Measurements from ENCODE around the gene ADD3. TPM values are rescaled to one million over a fixed set of nuclear protein-coding genes. Genes with fewer than 3 reads are reported as not detected.

The ADD3 gene
- total and polyA plus RNA-seq, 2 of the 13 experiments (the other 11 are each of a cell fraction or from before 2014, with no cell fraction given), result 44.7 to 57.5 TPM

GRCh38 chr10:109993551-109994330 lies 14.0 kb upstream of the ADD3 start:
- H2AFZ ChIP-seq (ENCODE audit: low read length), result no peak overlapping the region
- TF ChIP-seq DNMT1 (CRISPR knock-in tag; IDR thresholded peaks at IDR 0.05) (no peak), RFXANK (CRISPR knock-in tag; IDR thresholded peaks at IDR 0.05) (no peak), GATAD2A (CRISPR knock-in tag; IDR thresholded peaks at IDR 0.05) (no peak), HOXD1 (CRISPR knock-in tag; IDR thresholded peaks at IDR 0.05) (no peak), POLR2A (IDR thresholded peaks at IDR 0.05; ENCODE audit: insufficient read depth in 1 of 2, low read depth in 2 of 2, low read length in 2 of 2) (no peak), ZNF451 (CRISPR knock-in tag; IDR thresholded peaks at IDR 0.05) (no peak), ARNTL (CRISPR knock-in tag; IDR thresholded peaks at IDR 0.05) (no peak), HDAC6 (IDR thresholded peaks at IDR 0.05; ENCODE audit: low read depth, low read length) (no peak), ZNF224 (CRISPR knock-in tag; IDR thresholded peaks at IDR 0.05) (no peak), ZC3H13 (CRISPR knock-in tag; IDR thresholded peaks at IDR 0.05) (no peak), PLRG1 (conservative IDR thresholded peaks at IDR 0.05) (no peak), SOX13 (IDR thresholded peaks at IDR 0.05) (no peak), SOX13 (CRISPR knock-in tag; conservative IDR thresholded peaks at IDR 0.05 in 1 of 2, IDR thresholded peaks at IDR 0.05 in 1 of 2) (no peak), ZFX (CRISPR knock-in tag; IDR thresholded peaks at IDR 0.05; ENCODE audit: low read depth) (no peak)
- TF ChIP-seq, protein P1, sequence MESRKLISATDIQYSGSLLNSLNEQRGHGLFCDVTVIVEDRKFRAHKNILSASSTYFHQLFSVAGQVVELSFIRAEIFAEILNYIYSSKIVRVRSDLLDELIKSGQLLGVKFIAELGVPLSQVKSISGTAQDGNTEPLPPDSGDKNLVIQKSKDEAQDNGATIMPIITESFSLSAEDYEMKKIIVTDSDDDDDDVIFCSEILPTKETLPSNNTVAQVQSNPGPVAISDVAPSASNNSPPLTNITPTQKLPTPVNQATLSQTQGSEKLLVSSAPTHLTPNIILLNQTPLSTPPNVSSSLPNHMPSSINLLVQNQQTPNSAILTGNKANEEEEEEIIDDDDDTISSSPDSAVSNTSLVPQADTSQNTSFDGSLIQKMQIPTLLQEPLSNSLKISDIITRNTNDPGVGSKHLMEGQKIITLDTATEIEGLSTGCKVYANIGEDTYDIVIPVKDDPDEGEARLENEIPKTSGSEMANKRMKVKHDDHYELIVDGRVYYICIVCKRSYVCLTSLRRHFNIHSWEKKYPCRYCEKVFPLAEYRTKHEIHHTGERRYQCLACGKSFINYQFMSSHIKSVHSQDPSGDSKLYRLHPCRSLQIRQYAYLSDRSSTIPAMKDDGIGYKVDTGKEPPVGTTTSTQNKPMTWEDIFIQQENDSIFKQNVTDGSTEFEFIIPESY (CRISPR knock-in tag; IDR thresholded peaks at IDR 0.05), result no peak
- 91% methylated on average over 7 of the region's 7 CpGs for WGBS (ENCODE audit: low lambda C conversion rate)
- in situ Hi-C loops (cut with HindIII; ENCODE audit: extremely low pct_ligation_motif_present, low pct_unique_long_range_greater_than_20kb), result no loop called here
- no peak overlapping the region for H3K4me3 ChIP-seq (replicated peaks in 1 of 3; ENCODE audit: insufficient read depth in 1 of 3, low read depth in 2 of 3, low read length in 3 of 3)
- CTCF ChIA-PET (ENCODE audit: low intra/inter-chr PET ratio, low total read pairs), result no interaction called here
- peaks cover 56% of the 10 kb centered on the region for H3K4me1 ChIP-seq (ENCODE audit: insufficient read depth, low read length)
- no peaks in the 10 kb centered on the region for H4K20me1 ChIP-seq (ENCODE audit: insufficient read depth, low read length)
- no peak overlapping the region for H3K4me2 ChIP-seq (ENCODE audit: low read depth, low read length)
- no peaks in the 10 kb centered on the region for H3K27me3 ChIP-seq (ENCODE audit: control insufficient read depth in 1 of 2, insufficient read depth in 2 of 2, low read length in 2 of 2)
- no peak overlapping the region for H3K27ac ChIP-seq (ENCODE audit: extremely low read length, insufficient read depth, low read length)
- H3K79me2 ChIP-seq (ENCODE audit: insufficient read depth, low read length), result no peaks in the 10 kb centered on the region
- no peak for DNase-seq (ENCODE audit: low spot score)
- H3K36me3 ChIP-seq (replicated peaks in 1 of 2; ENCODE audit: control insufficient read depth in 1 of 2, insufficient read depth in 2 of 2, low read length in 2 of 2), result no peaks in the 10 kb centered on the region
- ATAC-seq, result no peak
- no peak for FAIRE-seq
- intact Hi-C loops (cut with micrococcal nuclease; ENCODE audit: unreplicated experiment), result no loop called here
- no peak overlapping the region for H3K9ac ChIP-seq (ENCODE audit: insufficient read depth, low read depth, low read length)
- BruUV-seq (replicated peaks), result no TSS peak
- no peaks in the 10 kb centered on the region for H3K9me3 ChIP-seq (ENCODE audit: low read length)
- POLR2A ChIA-PET, result no interaction called here

Data from HepG2 (cell line).